Mucosa of descending colon (tissue), 3 donors: ENCODE data around the gene CMYA5. TPM values are rescaled to one million over a fixed set of nuclear protein-coding genes. Genes with fewer than 3 reads are reported as not detected.

ENCODE experiments used
- ATAC-seq: fragments of 200-7000 bp; cut with Tn5 transposase; one replicate; pipeline ENCODE4 v1.9.1; 2020; ENCODE audit warnings: mild to moderate bottlenecking, moderate library complexity
- DNase-seq, 3 donors: peaks; one replicate each; pipeline ENCODE4 v3.0.0-alpha.2; 2020
- H3K36me3 ChIP-seq: fragments of 200-600 bp; one replicate; pipeline ENCODE4 v1.8.0; 2021; ENCODE audit warnings: low read depth, mild to moderate bottlenecking
- H3K4me1 ChIP-seq: fragments of 200-600 bp; one replicate; pipeline ENCODE4 v1.8.0; 2021; ENCODE audit warnings: low read depth, mild to moderate bottlenecking
- H3K4me3 ChIP-seq: fragments of 200-600 bp; one replicate; pipeline ENCODE4 v1.8.0; 2021; ENCODE audit warnings: mild to moderate bottlenecking
- H3K9me3 ChIP-seq: fragments of 200-600 bp; one replicate; pipeline ENCODE4 v1.8.0; 2021; ENCODE audit warnings: mild to moderate bottlenecking
- CTCF ChIP-seq: fragments of 200-600 bp; IDR thresholded peaks from one replicate; pipeline ENCODE4 v1.8.0; 2022; ENCODE audit warnings: antibody characterized with exemption, mild to moderate bottlenecking
- intact Hi-C, 2 donors: fragments of 100-400 bp; cut with DNase I in 1 of 2; cut with micrococcal nuclease in 1 of 2; formaldehyde crosslinking; loops; one replicate each; pipeline versions ENCODE4 v1.11.0 to v1.11.1; 2022; cut with DNase I, micrococcal nuclease
- total RNA-seq, 3 donors: library from RNA; stranded (reverse); fragmentation: NEBNext Ultra II Directional in 2 of 3; extraction: Animal tissue kit (Norgen Biotek cat#: 25700) in 2 of 3; gene quantifications; one replicate each; pipeline versions ENCODE4 v1.2.1 to v1.2.4, GENCODE V29; 2021 to 2023
- donor health status: DM: no; HTN: no; CAD: no; lungs with moderate emphysema.
- donor health status: DM: no; HTN: no; CAD: no.
- donor health status: DM: no; HTN: yes; CAD: no.

Gene CMYA5
- total RNA-seq, 3 donors from 2014 or later: 0.55 to 3.3 (median 1.1) TPM

- no peak for ATAC-seq
- intact Hi-C loops: no loop called here
Observed at GRCh38 chr5:79793304-79793703, 103.7 kb downstream of the CMYA5 start.

GRCh38 chr5:79793722-79794121, 104.1 kb downstream of the CMYA5 start:
- ATAC-seq: no peak
- no peaks in the 10 kb centered on the region for H3K4me1 ChIP-seq
- TF ChIP-seq CTCF: no peak

More at GRCh38 chr5:79793304-79793703, 103.7 kb downstream of the CMYA5 start:
- H3K4me3 ChIP-seq: no peak overlapping the region
- no peak for DNase-seq
- H3K9me3 ChIP-seq: no peaks in the 10 kb centered on the region
- no peaks in the 10 kb centered on the region for H3K36me3 ChIP-seq
- no peaks in the 10 kb centered on the region for H3K4me1 ChIP-seq
- TF ChIP-seq CTCF: no peak

GRCh38 chr5:79794347-79794746, 104.7 kb downstream of the CMYA5 start:
- intact Hi-C loops: no loop called here
- DNase-seq (no peak), ATAC-seq (no peak)
- no peaks in the 10 kb centered on the region for H3K4me1 ChIP-seq
- no peak for TF ChIP-seq CTCF
- no peak overlapping the region for H3K4me3 ChIP-seq
- H3K36me3 ChIP-seq: no peaks in the 10 kb centered on the region
- H3K9me3 ChIP-seq: no peaks in the 10 kb centered on the region

More at GRCh38 chr5:79793722-79794121, 104.1 kb downstream of the CMYA5 start:
- intact Hi-C loops: no loop called here
- Histone ChIP-seq H3K9me3 (no peaks in the 10 kb centered on the region), H3K4me3 (no peak overlapping the region), H3K36me3 (no peaks in the 10 kb centered on the region)
- no peak for DNase-seq

GRCh38 chr5:79795764-79796398, 106.2 kb downstream of the CMYA5 start:
- intact Hi-C loops: no loop called here
- H3K36me3 ChIP-seq: no peaks in the 10 kb centered on the region
- H3K9me3 ChIP-seq: no peaks in the 10 kb centered on the region
- ATAC-seq (no peak), DNase-seq (no peak)
- no peak overlapping the region for H3K4me3 ChIP-seq
- TF ChIP-seq CTCF: no peak
- no peaks in the 10 kb centered on the region for H3K4me1 ChIP-seq

GRCh38 chr5:79798893-79799590, 109.4 kb downstream of the CMYA5 start:
- Histone ChIP-seq H3K4me1 (no peaks in the 10 kb centered on the region), H3K9me3 (no peaks in the 10 kb centered on the region), H3K36me3 (no peaks in the 10 kb centered on the region), H3K4me3 (no peak overlapping the region)
- TF ChIP-seq CTCF: no peak
- intact Hi-C loops: no loop called here
- DNase-seq: no peak
- no peak for ATAC-seq
